ENCODE measurements around the gene PARP15.

DNA sequence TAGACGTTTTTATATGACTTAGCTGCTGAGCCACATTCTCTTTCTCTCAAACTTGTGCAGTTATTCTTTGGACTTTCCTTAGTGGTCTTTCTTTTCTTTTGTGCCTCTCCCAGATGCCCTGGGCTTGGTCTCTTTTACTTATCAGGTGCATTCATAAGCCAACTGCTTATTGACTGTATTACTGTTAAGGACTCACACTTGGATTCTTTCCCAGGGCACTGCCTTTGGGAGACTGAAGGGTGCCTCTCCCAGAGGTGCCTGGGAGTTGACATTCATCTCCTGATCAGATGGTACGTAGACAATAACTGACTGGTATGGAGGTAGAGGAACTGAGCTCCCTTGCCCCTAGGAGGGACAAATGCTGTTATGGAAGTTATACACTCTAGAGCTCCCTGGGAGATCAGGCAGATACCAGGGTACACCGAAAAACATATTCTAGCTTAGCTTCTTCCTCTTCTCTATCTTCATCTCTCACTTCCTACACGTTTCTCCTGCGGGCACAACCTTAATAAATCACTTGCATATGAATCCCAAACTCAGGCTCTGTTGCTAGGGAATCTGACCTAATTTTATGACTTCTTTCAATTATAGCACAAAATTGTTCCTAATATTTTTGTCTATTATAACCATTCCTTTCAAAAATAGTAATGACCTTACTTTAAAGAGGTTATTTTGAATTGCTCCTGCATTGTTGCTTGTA, 24.7 kb downstream of the PARP15 start:
- no peak for TF ChIP-seq JUNB (IDR thresholded peaks at IDR 0.05; ENCODE audit: unreplicated experiment)
- TF ChIP-seq POLR2AphosphoS5 (IDR thresholded peaks at IDR 0.05; ENCODE audit: low read depth), result no peak
- TF ChIP-seq, protein P1, sequence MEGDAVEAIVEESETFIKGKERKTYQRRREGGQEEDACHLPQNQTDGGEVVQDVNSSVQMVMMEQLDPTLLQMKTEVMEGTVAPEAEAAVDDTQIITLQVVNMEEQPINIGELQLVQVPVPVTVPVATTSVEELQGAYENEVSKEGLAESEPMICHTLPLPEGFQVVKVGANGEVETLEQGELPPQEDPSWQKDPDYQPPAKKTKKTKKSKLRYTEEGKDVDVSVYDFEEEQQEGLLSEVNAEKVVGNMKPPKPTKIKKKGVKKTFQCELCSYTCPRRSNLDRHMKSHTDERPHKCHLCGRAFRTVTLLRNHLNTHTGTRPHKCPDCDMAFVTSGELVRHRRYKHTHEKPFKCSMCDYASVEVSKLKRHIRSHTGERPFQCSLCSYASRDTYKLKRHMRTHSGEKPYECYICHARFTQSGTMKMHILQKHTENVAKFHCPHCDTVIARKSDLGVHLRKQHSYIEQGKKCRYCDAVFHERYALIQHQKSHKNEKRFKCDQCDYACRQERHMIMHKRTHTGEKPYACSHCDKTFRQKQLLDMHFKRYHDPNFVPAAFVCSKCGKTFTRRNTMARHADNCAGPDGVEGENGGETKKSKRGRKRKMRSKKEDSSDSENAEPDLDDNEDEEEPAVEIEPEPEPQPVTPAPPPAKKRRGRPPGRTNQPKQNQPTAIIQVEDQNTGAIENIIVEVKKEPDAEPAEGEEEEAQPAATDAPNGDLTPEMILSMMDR (conservative IDR thresholded peaks at IDR 0.05; ENCODE audit: low read depth in 2 of 2), result no peak
- TF ChIP-seq EZH2 (IDR thresholded peaks at IDR 0.05; ENCODE audit: low read depth, unreplicated experiment), result no peak
- TF ChIP-seq, protein P2, sequence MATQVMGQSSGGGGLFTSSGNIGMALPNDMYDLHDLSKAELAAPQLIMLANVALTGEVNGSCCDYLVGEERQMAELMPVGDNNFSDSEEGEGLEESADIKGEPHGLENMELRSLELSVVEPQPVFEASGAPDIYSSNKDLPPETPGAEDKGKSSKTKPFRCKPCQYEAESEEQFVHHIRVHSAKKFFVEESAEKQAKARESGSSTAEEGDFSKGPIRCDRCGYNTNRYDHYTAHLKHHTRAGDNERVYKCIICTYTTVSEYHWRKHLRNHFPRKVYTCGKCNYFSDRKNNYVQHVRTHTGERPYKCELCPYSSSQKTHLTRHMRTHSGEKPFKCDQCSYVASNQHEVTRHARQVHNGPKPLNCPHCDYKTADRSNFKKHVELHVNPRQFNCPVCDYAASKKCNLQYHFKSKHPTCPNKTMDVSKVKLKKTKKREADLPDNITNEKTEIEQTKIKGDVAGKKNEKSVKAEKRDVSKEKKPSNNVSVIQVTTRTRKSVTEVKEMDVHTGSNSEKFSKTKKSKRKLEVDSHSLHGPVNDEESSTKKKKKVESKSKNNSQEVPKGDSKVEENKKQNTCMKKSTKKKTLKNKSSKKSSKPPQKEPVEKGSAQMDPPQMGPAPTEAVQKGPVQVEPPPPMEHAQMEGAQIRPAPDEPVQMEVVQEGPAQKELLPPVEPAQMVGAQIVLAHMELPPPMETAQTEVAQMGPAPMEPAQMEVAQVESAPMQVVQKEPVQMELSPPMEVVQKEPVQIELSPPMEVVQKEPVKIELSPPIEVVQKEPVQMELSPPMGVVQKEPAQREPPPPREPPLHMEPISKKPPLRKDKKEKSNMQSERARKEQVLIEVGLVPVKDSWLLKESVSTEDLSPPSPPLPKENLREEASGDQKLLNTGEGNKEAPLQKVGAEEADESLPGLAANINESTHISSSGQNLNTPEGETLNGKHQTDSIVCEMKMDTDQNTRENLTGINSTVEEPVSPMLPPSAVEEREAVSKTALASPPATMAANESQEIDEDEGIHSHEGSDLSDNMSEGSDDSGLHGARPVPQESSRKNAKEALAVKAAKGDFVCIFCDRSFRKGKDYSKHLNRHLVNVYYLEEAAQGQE (IDR thresholded peaks at IDR 0.05; ENCODE audit: unreplicated experiment), result no peak
- no peak for TF ChIP-seq CREB1 (CRISPR knock-in tag; IDR thresholded peaks at IDR 0.05; ENCODE audit: low read depth)
- no peak for TF ChIP-seq EZH2phosphoT487 (IDR thresholded peaks at IDR 0.05; ENCODE audit: unreplicated experiment)
